Vagina (tissue), 2 donors: ENCODE measurements around the gene NUCB1.

ENCODE experiments used
- POLR2A ChIP-seq, 2 donors: fragments of 450-650 bp; IDR thresholded peaks; one replicate each; pipeline ENCODE4 v1.6.1; 2017; ENCODE audit warnings: antibody characterized with exemption in 2 of 2, mild to moderate bottlenecking in 2 of 2, moderate library complexity in 2 of 2
- TF ChIP-seq, protein P1 (sequence below), 3 experiments: fragments of 450-650 bp in 2 of 3; fragments of 200-600 bp in 1 of 3; sonication (generic) in 1 of 3; IDR thresholded peaks; one replicate each; pipeline ENCODE4 v1.5.1; 2017 to 2019; ENCODE audit warnings: antibody characterized with exemption in 3 of 3, mild to moderate bottlenecking in 2 of 3, moderate library complexity in 2 of 3

DNA sequence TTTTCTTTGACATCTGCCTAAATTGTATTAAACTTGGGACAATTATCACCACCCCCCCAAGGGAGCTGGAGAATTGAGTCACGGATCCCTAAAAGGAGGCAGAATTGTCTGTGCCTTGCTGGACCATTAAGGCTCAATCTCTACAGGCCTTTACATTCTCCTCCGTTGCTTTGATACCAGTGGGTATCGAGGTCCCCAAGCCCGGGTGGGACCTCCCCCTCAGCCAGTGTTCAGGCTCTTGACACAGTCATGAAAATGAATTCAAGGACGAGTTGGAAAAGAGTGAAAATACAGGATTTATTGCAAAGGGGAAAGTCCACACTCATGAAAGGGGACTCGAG lies 22.3 kb upstream of the NUCB1 start:
- TF ChIP-seq, protein P1, sequence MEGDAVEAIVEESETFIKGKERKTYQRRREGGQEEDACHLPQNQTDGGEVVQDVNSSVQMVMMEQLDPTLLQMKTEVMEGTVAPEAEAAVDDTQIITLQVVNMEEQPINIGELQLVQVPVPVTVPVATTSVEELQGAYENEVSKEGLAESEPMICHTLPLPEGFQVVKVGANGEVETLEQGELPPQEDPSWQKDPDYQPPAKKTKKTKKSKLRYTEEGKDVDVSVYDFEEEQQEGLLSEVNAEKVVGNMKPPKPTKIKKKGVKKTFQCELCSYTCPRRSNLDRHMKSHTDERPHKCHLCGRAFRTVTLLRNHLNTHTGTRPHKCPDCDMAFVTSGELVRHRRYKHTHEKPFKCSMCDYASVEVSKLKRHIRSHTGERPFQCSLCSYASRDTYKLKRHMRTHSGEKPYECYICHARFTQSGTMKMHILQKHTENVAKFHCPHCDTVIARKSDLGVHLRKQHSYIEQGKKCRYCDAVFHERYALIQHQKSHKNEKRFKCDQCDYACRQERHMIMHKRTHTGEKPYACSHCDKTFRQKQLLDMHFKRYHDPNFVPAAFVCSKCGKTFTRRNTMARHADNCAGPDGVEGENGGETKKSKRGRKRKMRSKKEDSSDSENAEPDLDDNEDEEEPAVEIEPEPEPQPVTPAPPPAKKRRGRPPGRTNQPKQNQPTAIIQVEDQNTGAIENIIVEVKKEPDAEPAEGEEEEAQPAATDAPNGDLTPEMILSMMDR (IDR thresholded peaks at IDR 0.05) = no peak
- TF ChIP-seq POLR2A (IDR thresholded peaks at IDR 0.05) = no peak
